ENCODE results near the gene CSNK2A1. TPM values are rescaled to one million over a fixed set of nuclear protein-coding genes. Genes with fewer than 3 reads are reported as not detected.

The CSNK2A1 gene
- total and polyA plus RNA-seq, 4 donors = 17.0 to 60.3 (median 39.7) TPM

DNA sequence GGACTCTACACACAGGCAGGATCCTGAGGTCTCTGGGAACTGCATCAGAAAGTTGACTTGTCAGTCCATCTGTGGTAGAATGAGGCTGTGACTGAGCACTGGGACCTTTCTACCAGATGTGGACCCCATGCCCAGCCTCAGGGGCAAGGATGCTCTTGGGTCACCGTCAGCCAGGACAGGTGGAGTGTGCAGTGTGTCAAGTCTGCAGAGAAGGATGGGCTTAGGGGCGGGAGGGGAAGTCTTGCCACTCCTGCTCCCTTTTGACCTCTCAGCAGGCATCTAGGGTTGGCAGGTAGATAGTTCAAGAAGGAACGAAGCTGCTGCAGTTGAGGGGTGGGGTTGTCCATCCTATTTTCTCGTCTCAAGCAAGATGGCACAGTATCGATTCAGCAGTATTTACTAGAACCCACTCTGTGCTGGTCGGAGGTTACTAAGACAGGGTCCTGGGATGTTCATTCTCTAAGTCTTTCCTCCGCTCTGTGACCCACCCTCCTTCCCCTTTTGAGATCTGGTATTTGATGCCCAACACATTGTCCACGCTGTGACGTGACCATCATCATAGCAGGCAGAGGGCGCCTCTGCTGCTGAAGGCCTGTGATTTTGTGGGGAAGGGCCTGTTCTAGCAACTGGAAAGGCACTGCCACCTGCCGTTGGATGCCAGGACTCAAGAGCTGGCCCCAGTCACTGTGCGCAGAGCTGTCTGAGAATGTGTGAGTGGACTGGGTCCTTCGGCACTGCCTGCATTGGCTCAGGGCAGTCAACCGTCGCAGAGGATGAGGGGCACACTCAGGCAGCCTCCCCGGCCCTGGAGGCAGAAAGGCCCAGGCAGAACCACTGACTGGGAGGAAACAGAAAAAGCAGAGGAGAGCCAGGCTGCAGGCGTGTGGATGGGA, 112.3 kb downstream of the CSNK2A1 start:
- WGBS = 82% methylated on average over 17 of the region's 17 CpGs
- DNase-seq (ENCODE audit: low spot score) = no peak
- no peak overlapping the region for H3K27ac ChIP-seq (ENCODE audit: low read depth in 1 of 2, low read length in 2 of 2)
- no peaks in the 10 kb centered on the region for H3K9me3 ChIP-seq (ENCODE audit: control insufficient read depth in 4 of 4, low read length in 3 of 4)
- H3K36me3 ChIP-seq (ENCODE audit: control insufficient read depth in 4 of 4, insufficient read depth in 3 of 4, low read depth in 1 of 4, low read length in 3 of 4) = peaks cover 11 to 43% (median 20%) of the 10 kb centered on the region in 4 donors
- no peak overlapping the region for H3K9ac ChIP-seq (ENCODE audit: low read depth in 1 of 2, low read length in 2 of 2)
- H3K4me1 ChIP-seq (ENCODE audit: control insufficient read depth in 4 of 4, insufficient read depth in 4 of 4, low read length in 3 of 4) = peaks cover 9 to 50% (median 36%) of the 10 kb centered on the region in 4 donors
- no peak overlapping the region for H3K4me3 ChIP-seq (ENCODE audit: low read depth in 1 of 3, low read length in 3 of 3)
- TF ChIP-seq, protein P1, sequence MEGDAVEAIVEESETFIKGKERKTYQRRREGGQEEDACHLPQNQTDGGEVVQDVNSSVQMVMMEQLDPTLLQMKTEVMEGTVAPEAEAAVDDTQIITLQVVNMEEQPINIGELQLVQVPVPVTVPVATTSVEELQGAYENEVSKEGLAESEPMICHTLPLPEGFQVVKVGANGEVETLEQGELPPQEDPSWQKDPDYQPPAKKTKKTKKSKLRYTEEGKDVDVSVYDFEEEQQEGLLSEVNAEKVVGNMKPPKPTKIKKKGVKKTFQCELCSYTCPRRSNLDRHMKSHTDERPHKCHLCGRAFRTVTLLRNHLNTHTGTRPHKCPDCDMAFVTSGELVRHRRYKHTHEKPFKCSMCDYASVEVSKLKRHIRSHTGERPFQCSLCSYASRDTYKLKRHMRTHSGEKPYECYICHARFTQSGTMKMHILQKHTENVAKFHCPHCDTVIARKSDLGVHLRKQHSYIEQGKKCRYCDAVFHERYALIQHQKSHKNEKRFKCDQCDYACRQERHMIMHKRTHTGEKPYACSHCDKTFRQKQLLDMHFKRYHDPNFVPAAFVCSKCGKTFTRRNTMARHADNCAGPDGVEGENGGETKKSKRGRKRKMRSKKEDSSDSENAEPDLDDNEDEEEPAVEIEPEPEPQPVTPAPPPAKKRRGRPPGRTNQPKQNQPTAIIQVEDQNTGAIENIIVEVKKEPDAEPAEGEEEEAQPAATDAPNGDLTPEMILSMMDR (IDR thresholded peaks at IDR 0.05; ENCODE audit: low read depth, low read length, missing input control) = peak; percentile 51
- TF ChIP-seq FOXA2 (IDR thresholded peaks at IDR 0.05) (no peak), RAD21 (IDR thresholded peaks at IDR 0.05) (peak; percentile 75 to 89)
- TF ChIP-seq, protein P2, sequence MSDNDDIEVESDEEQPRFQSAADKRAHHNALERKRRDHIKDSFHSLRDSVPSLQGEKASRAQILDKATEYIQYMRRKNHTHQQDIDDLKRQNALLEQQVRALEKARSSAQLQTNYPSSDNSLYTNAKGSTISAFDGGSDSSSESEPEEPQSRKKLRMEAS (IDR thresholded peaks at IDR 0.05) = no peak
- H3K27me3 ChIP-seq (ENCODE audit: control insufficient read depth in 4 of 4, insufficient read depth in 4 of 4, low read length in 3 of 4) = no peaks in the 10 kb centered on the region

DNA sequence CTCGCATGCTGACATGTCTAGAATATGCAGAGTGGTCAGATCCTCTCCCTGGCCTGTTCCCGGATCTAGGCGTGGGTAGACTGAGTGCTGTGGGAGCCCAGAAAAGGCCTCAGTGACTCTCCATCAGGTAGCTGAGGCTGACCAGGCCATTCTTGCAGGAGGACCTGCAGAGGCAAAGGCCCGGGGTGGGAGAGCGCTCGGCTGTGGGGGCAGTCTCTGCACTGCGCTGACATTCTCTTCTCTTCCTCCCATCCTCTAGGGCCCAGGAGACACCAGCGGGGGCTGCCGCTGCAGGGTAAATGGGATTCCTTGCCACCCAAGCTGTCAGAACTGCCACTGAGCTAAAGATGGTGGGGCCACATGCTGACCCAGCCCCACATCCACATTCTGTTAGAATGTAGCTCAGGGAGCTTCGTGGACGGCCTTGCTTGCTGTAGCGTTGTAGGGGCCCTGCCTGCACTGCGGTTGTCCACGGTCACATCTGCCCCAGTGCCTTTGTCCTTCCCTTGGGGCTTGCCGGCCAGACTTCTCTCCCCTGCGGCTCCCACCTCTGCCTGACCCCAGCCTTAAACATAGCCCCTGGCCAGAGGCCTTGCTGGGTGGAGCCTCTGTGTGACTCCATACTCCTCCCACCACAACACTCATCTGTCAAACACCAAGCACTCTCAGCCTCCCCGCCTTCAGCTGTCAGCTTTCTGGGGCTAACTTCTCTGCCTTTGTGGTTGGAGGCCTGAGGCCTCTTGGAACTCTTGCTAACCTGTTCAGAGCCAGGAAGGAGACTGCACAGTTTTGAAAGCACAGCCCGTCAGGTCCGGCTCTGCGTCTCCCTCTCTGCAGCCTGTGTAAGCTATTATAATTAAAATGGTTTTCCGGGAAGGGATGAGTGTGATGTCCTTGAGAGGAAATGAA, 113.2 kb downstream of the CSNK2A1 start:
- Histone ChIP-seq H3K9ac (ENCODE audit: low read depth in 1 of 2, low read length in 2 of 2) (no peak overlapping the region), H3K4me1 (ENCODE audit: control insufficient read depth in 4 of 4, insufficient read depth in 4 of 4, low read length in 3 of 4) (peaks cover 9 to 43% (median 33%) of the 10 kb centered on the region in 4 donors), H3K9me3 (ENCODE audit: control insufficient read depth in 4 of 4, low read length in 3 of 4) (no peaks in the 10 kb centered on the region), H3K27me3 (ENCODE audit: control insufficient read depth in 4 of 4, insufficient read depth in 4 of 4, low read length in 3 of 4) (no peaks in the 10 kb centered on the region), H3K36me3 (ENCODE audit: control insufficient read depth in 4 of 4, insufficient read depth in 3 of 4, low read depth in 1 of 4, low read length in 3 of 4) (peaks cover 11 to 39% (median 18%) of the 10 kb centered on the region in 4 donors), H3K4me3 (ENCODE audit: low read depth in 1 of 3, low read length in 3 of 3) (no peak overlapping the region), H3K27ac (ENCODE audit: low read depth in 1 of 2, low read length in 2 of 2) (peak overlapping the region; percentile 52 to 54)
- DNase-seq (ENCODE audit: low spot score) = no peak
- 90% methylated on average over 21 of the region's 21 CpGs for WGBS
- TF ChIP-seq, protein P3, sequence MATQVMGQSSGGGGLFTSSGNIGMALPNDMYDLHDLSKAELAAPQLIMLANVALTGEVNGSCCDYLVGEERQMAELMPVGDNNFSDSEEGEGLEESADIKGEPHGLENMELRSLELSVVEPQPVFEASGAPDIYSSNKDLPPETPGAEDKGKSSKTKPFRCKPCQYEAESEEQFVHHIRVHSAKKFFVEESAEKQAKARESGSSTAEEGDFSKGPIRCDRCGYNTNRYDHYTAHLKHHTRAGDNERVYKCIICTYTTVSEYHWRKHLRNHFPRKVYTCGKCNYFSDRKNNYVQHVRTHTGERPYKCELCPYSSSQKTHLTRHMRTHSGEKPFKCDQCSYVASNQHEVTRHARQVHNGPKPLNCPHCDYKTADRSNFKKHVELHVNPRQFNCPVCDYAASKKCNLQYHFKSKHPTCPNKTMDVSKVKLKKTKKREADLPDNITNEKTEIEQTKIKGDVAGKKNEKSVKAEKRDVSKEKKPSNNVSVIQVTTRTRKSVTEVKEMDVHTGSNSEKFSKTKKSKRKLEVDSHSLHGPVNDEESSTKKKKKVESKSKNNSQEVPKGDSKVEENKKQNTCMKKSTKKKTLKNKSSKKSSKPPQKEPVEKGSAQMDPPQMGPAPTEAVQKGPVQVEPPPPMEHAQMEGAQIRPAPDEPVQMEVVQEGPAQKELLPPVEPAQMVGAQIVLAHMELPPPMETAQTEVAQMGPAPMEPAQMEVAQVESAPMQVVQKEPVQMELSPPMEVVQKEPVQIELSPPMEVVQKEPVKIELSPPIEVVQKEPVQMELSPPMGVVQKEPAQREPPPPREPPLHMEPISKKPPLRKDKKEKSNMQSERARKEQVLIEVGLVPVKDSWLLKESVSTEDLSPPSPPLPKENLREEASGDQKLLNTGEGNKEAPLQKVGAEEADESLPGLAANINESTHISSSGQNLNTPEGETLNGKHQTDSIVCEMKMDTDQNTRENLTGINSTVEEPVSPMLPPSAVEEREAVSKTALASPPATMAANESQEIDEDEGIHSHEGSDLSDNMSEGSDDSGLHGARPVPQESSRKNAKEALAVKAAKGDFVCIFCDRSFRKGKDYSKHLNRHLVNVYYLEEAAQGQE (IDR thresholded peaks at IDR 0.05) = no peak
- TF ChIP-seq NR2F2 (IDR thresholded peaks at IDR 0.05) (no peak), YY1 (IDR thresholded peaks at IDR 0.05) (no peak), HNF4A (conservative IDR thresholded peaks at IDR 0.05) (no peak), FOXA2 (IDR thresholded peaks at IDR 0.05) (no peak), RAD21 (IDR thresholded peaks at IDR 0.05) (no peak), TAF1 (conservative IDR thresholded peaks at IDR 0.05) (no peak), GABPA (IDR thresholded peaks at IDR 0.05 in 1 of 2, conservative IDR thresholded peaks at IDR 0.05 in 1 of 2) (no peak), SP1 (IDR thresholded peaks at IDR 0.05) (no peak)
- TF ChIP-seq, protein P2 (IDR thresholded peaks at IDR 0.05) = no peak
